Upper lobe of left lung (tissue), 6 donors: Measurements from ENCODE around the gene KLHL25. TPM values are rescaled to one million over a fixed set of nuclear protein-coding genes. Genes with fewer than 3 reads are reported as not detected.

ENCODE experiments used
- ATAC-seq, 2 donors: fragments of 200-7000 bp; cut with Tn5 transposase; one replicate each; pipeline ENCODE4 v1.9.1; 2022; ENCODE audit warnings: mild to moderate bottlenecking in 2 of 2, moderate library complexity in 2 of 2; ENCODE audit not compliant: low FRiP score in 2 of 2
- DNase-seq, 2 donors: peaks; one replicate each; pipeline ENCODE4 v3.0.0-alpha.2; 2019 to 2020
- H3K27ac ChIP-seq, 4 donors: fragments of 200-600 bp; sonication (generic); one replicate each; pipeline ENCODE4 v1.5.1; 2016 to 2019
- H3K27me3 ChIP-seq, 4 donors: fragments of 200-600 bp; sonication (generic); one replicate each; pipeline ENCODE4 v1.5.1; 2017 to 2019
- H3K36me3 ChIP-seq, 4 donors: fragments of 200-600 bp; sonication (generic); one replicate each; pipeline ENCODE4 v1.5.1; 2016 to 2019
- H3K4me1 ChIP-seq, 4 donors: fragments of 200-600 bp; sonication (generic); one replicate each; pipeline ENCODE4 v1.5.1; 2018 to 2019
- H3K4me3 ChIP-seq, 4 donors: fragments of 200-600 bp; sonication (generic); one replicate each; pipeline ENCODE4 v1.5.1; 2017 to 2019; ENCODE audit warnings: mild to moderate bottlenecking in 2 of 4, moderate library complexity in 1 of 4
- H3K9me3 ChIP-seq, 4 donors: fragments of 200-600 bp; sonication (generic); one replicate each; pipeline ENCODE4 v1.5.1; 2018 to 2019
- EP300 ChIP-seq, 4 donors: sonication (generic); formaldehyde crosslinking; IDR thresholded peaks; one replicate each; pipeline ENCODE4 v1.5.1; 2017; ENCODE audit warnings: antibody characterized with exemption in 4 of 4, control low read depth in 2 of 4
- POLR2A ChIP-seq, 4 donors: fragments of 450-650 bp; IDR thresholded peaks; one replicate each; pipeline ENCODE4 v1.5.1; 2016 to 2017; ENCODE audit warnings: antibody characterized with exemption in 4 of 4, mild to moderate bottlenecking in 2 of 4
- POLR2AphosphoS5 ChIP-seq, 2 donors: sonication (generic); formaldehyde crosslinking; IDR thresholded peaks; one replicate each; pipeline ENCODE4 v1.5.1; 2017; ENCODE audit warnings: antibody characterized with exemption in 2 of 2
- WGBS, 2 donors: methylation state at CpG; one replicate each; pipeline ENCODE4 v1.1.5; 2017 to 2018; 5-methylcytosine and 5-hydroxymethylcytosine counted together
- small RNA-seq, 4 donors: library from RNA; depleted of rRNA; stranded (forward); fragments of <200 nt; gene quantifications; one replicate each; pipeline ENCODE3, GENCODE V24; 2016
- total RNA-seq, 6 donors: library from RNA; depleted of rRNA in 4 of 6; stranded (reverse); fragments of >200 nt in 4 of 6; gene quantifications; one replicate each; pipeline versions ENCODE4 v1.1.0 to v1.2.1, GENCODE V29; 2016 to 2021
- TF ChIP-seq, protein P1 (sequence below), 6 experiments: fragments of 450-650 bp in 4 of 6; fragments of 200-600 bp in 2 of 6; sonication (generic) in 2 of 6; IDR thresholded peaks; one replicate each; pipeline ENCODE4 v1.5.1; 2016 to 2019; ENCODE audit warnings: antibody characterized with exemption in 6 of 6
- donor health status: DM: no; HTN: no; CAD: no; lungs with moderate emphysema.
- donor health status: DM: no; HTN: yes; CAD: no; lungs with severe emphysema.

The KLHL25 gene
- total RNA-seq, 6 donors from 2014 or later: 3.0 to 24.1 (median 5.6) TPM

DNA sequence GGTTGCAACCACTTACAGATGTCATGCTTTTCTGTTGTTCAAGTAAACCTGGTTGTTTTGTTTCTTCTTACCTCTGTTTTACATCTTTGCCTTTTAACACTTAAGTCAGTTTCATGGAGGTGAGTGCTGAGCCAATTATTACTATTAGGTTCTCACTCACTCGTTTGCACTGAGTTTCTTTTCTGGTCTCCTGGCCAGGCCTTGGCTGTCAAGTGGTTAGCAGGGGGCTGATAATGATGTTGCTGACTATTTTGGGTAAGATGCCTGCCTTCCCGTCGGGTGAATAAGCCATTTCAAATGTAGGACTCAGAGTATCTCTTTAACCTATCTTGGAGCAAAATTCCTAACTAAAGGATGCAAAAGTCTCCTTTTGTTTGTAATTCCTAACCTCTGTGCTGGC lies 78.5 kb downstream of the KLHL25 start:
- 70 to 77% methylated on average over 3 of the region's 3 CpGs for WGBS, 2 donors
- Histone ChIP-seq H3K4me1 (no peaks in the 10 kb centered on the region), H3K36me3 (peaks cover 73 to 98% (median 82%) of the 10 kb centered on the region in 4 donors), H3K4me3 (no peak overlapping the region), H3K9me3 (no peaks in the 10 kb centered on the region), H3K27me3 (no peaks in the 10 kb centered on the region), H3K27ac (no peak overlapping the region)
- DNase-seq (no peak), ATAC-seq (no peak)
- TF ChIP-seq POLR2AphosphoS5 (IDR thresholded peaks at IDR 0.05) (no peak), POLR2A (IDR thresholded peaks at IDR 0.05) (no peak)

DNA sequence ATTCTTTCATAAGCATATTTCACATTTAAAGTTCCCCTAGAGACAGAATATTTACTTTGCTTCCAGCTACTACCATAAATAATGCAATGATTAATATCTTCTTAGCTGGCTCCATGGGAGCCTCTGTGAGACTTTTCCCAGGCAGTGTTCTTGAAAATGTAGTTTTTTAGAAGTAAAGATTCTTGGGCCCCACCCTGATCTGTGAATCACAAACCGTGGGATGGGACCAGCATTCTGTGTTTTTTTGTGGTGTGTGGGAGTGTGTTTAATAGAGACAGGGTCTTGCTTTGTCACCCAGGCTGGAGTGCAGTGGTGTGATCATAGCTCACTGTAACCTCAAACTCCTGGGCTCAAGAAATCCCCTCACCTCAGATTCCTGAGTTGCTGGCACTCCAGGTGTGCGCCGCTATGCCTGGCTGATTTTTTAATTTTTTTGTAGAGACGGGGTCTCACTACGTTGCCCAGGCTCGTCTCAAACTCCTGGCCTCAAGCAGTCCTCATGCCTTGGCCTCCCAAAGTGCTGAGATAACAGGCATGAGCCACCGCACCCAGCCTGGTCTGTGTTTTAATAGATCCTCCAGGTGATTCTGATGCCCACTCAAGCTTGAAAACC lies 83.0 kb downstream of the KLHL25 start:
- no peak for ATAC-seq

DNA sequence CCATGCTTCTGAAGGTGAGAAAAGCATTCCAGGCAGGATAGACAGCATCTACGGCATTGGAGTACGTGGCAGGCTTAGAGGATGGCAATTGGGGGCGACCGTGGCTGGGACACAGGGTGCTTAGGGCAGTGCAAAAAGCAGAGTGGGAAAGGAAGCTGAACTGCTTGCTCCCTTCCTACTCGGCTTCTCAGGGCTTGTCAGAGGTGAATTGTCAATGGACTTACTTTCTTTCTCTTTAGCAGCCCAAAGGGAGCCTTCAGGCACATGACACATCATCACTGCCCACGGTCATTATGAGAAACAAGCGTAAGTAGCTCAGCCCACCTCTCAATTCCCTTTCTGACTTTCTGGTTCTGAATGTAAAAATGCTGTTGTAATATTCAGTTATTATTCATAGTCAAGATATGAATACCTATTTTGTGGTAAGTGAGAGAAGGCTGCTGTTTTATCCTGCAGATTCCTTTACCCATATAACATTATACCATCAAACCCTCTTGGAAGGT lies 84.3 kb downstream of the KLHL25 start:
- Histone ChIP-seq H3K27ac (peak overlapping the region in 2 of 4 donors; percentile 22 to 89), H3K27me3 (no peaks in the 10 kb centered on the region), H3K4me1 (peaks cover 34 to 39% (median 36%) of the 10 kb centered on the region in 4 donors), H3K36me3 (peaks cover 36 to 84% (median 52%) of the 10 kb centered on the region in 4 donors), H3K4me3 (no peak overlapping the region), H3K9me3 (no peaks in the 10 kb centered on the region)
- no peak for ATAC-seq
- no peak for TF ChIP-seq POLR2A (IDR thresholded peaks at IDR 0.05)
- TF ChIP-seq, protein P1, sequence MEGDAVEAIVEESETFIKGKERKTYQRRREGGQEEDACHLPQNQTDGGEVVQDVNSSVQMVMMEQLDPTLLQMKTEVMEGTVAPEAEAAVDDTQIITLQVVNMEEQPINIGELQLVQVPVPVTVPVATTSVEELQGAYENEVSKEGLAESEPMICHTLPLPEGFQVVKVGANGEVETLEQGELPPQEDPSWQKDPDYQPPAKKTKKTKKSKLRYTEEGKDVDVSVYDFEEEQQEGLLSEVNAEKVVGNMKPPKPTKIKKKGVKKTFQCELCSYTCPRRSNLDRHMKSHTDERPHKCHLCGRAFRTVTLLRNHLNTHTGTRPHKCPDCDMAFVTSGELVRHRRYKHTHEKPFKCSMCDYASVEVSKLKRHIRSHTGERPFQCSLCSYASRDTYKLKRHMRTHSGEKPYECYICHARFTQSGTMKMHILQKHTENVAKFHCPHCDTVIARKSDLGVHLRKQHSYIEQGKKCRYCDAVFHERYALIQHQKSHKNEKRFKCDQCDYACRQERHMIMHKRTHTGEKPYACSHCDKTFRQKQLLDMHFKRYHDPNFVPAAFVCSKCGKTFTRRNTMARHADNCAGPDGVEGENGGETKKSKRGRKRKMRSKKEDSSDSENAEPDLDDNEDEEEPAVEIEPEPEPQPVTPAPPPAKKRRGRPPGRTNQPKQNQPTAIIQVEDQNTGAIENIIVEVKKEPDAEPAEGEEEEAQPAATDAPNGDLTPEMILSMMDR (IDR thresholded peaks at IDR 0.05): no peak
- no peak for TF ChIP-seq POLR2AphosphoS5 (IDR thresholded peaks at IDR 0.05)
- TF ChIP-seq EP300 (IDR thresholded peaks at IDR 0.05): no peak
- DNase-seq: no peak
- 80 to 93% methylated on average over 6 to 7 of the region's 7 CpGs for WGBS, 2 donors

More for the DNA sequence above, 83.0 kb downstream of the KLHL25 start:
- no peaks in the 10 kb centered on the region for H3K9me3 ChIP-seq
- 92 to 95% methylated on average over 7 of the region's 7 CpGs for WGBS, 2 donors
- H3K27me3 ChIP-seq: no peaks in the 10 kb centered on the region
- no peak for TF ChIP-seq EP300 (IDR thresholded peaks at IDR 0.05)
- TF ChIP-seq POLR2AphosphoS5 (IDR thresholded peaks at IDR 0.05): no peak
- no peak for TF ChIP-seq POLR2A (IDR thresholded peaks at IDR 0.05)
- TF ChIP-seq, protein P1 (IDR thresholded peaks at IDR 0.05): no peak
- peaks cover 45 to 87% (median 65%) of the 10 kb centered on the region in 4 donors for H3K36me3 ChIP-seq
- no peak overlapping the region for H3K4me3 ChIP-seq
- H3K27ac ChIP-seq: no peak overlapping the region
- no peak for DNase-seq
- peaks cover 21 to 27% (median 24%) of the 10 kb centered on the region in 4 donors for H3K4me1 ChIP-seq

Small RNA genes lying within 50 kb of the gene (small RNA-seq; reads per million reads assigned to genes)
- gene AC021739.1 (0 reads per million in 4 donors), gene MIR1276 (0.12 to 1.0 (median 0.28) reads per million in 4 donors), gene MIR548AP (0 reads per million in 4 donors), gene RNU6-231P (0 reads per million in 4 donors)
